Sigmoid colon (tissue), 3 donors: ENCODE data around the gene ORMDL1.

Experiments
- CTCF ChIP-seq, 4 experiments: fragments of 450-650 bp in 3 of 4; fragments of 200-600 bp in 1 of 4; IDR thresholded peaks; one replicate each; pipeline ENCODE4 v1.5.1; 2016 to 2019; ENCODE audit warnings: antibody characterized with exemption in 4 of 4, mild to moderate bottlenecking in 3 of 4, moderate library complexity in 2 of 4
- POLR2A ChIP-seq, 2 donors: fragments of 450-650 bp; IDR thresholded peaks; one replicate each; pipeline ENCODE4 v1.6.1; 2016; ENCODE audit warnings: antibody characterized with exemption in 2 of 2, mild to moderate bottlenecking in 2 of 2, moderate library complexity in 2 of 2

- TF ChIP-seq CTCF (IDR thresholded peaks at IDR 0.05) (peak in 2 of 4 experiments; percentile 30 to 33), POLR2A (IDR thresholded peaks at IDR 0.05) (no peak)
These were observed 21.4 kb downstream of the ORMDL1 start, which contains the start of gene OSGEPL1 for GRCh38 chr2:189762551-189763298.
